Glomerular endothelial cell (primary cell): ENCODE results near the gene CAMTA1. TPM values are rescaled to one million over a fixed set of nuclear protein-coding genes. Genes with fewer than 3 reads are reported as not detected.

Source experiments
- DNase-seq: peaks from one replicate; pipeline ENCODE4 v3.0.0-alpha.2; 2011; ENCODE audit warnings: low read depth, low spot score; ENCODE audit errors: extremely low read depth
- total RNA-seq: library from RNA; depleted of rRNA; stranded (reverse); fragments of >200 nt; gene quantifications from 2 replicates; pipeline ENCODE4 v1.2.3, GENCODE V29; 2015

CAMTA1 gene
- total RNA-seq, 1 donor from 2014 or later: 111 TPM

GRCh38 chr1:6870086-6870485 lies 84.8 kb downstream of the CAMTA1 start:
- DNase-seq: no peak

GRCh38 chr1:6870571-6870970 lies 85.3 kb downstream of the CAMTA1 start:
- no peak for DNase-seq

GRCh38 chr1:6871300-6871972 lies 86.2 kb downstream of the CAMTA1 start:
- DNase-seq: no peak

GRCh38 chr1:6872573-6873261 lies 87.5 kb downstream of the CAMTA1 start:
- DNase-seq: no peak

GRCh38 chr1:6873298-6874015 lies 88.2 kb downstream of the CAMTA1 start:
- no peak for DNase-seq

- DNase-seq: no peak
Observed at GRCh38 chr1:6874298-6874697, 89.0 kb downstream of the CAMTA1 start.

GRCh38 chr1:6880951-6881690 lies 95.9 kb downstream of the CAMTA1 start:
- DNase-seq: no peak

- no peak for DNase-seq
Observed at GRCh38 chr1:6882414-6882813, 97.2 kb downstream of the CAMTA1 start.

- no peak for DNase-seq
Observed at GRCh38 chr1:6884652-6885153, 99.4 kb downstream of the CAMTA1 start.

- no peak for DNase-seq
Observed at GRCh38 chr1:6885426-6885825, 100.2 kb downstream of the CAMTA1 start.

- DNase-seq: no peak
Observed at GRCh38 chr1:6886523-6886922, 101.3 kb downstream of the CAMTA1 start.

GRCh38 chr1:6888268-6888667 lies 103.0 kb downstream of the CAMTA1 start:
- DNase-seq: no peak

- DNase-seq: no peak
Observed at GRCh38 chr1:6888870-6889269, 103.6 kb downstream of the CAMTA1 start.

GRCh38 chr1:6889875-6890480 lies 104.7 kb downstream of the CAMTA1 start:
- peak; percentile 33 for DNase-seq

- no peak for DNase-seq
Observed at GRCh38 chr1:6890686-6891085, 105.4 kb downstream of the CAMTA1 start.

- no peak for DNase-seq
Observed at GRCh38 chr1:6891781-6892579, 106.7 kb downstream of the CAMTA1 start.

- DNase-seq: no peak
Observed at GRCh38 chr1:6893388-6893787, 108.1 kb downstream of the CAMTA1 start.

GRCh38 chr1:6897138-6897537 lies 111.9 kb downstream of the CAMTA1 start:
- DNase-seq: no peak

GRCh38 chr1:6898974-6899539 lies 113.8 kb downstream of the CAMTA1 start:
- no peak for DNase-seq
